Peyer's patch (tissue), 4 donors: Measurements from ENCODE around the gene GAS7.

Experiments
- CTCF ChIP-seq, 6 experiments: fragments of 450-650 bp in 4 of 6; fragments of 200-600 bp in 2 of 6; sonication (generic) in 1 of 6; IDR thresholded peaks; one replicate each; pipeline ENCODE4 v1.5.1; 2017 to 2019; ENCODE audit warnings: antibody characterized with exemption in 6 of 6, mild to moderate bottlenecking in 3 of 6, moderate library complexity in 1 of 6
- POLR2A ChIP-seq, 2 donors: fragments of 450-650 bp; IDR thresholded peaks; one replicate each; pipeline ENCODE4 v1.5.1; 2017; ENCODE audit warnings: antibody characterized with exemption in 2 of 2, mild to moderate bottlenecking in 2 of 2, moderate library complexity in 2 of 2

GRCh38 chr17:9905902-9906301 is 292.5 kb downstream of the GAS7 start:
- no peak for TF ChIP-seq POLR2A (IDR thresholded peaks at IDR 0.05)
- peak in 4 of 6 experiments; percentile 6 to 21 (median 13) for TF ChIP-seq CTCF (IDR thresholded peaks at IDR 0.05)
